Stomach (tissue), 4 donors: Measurements from ENCODE around the gene TMED8.

Experiments used
- POLR2A ChIP-seq, 4 donors: fragments of 450-650 bp; IDR thresholded peaks; one replicate each; pipeline ENCODE4 v1.6.1; 2016; ENCODE audit warnings: antibody characterized with exemption in 4 of 4, control low read depth in 2 of 4, mild to moderate bottlenecking in 1 of 4, moderate library complexity in 1 of 4
- POLR2AphosphoS5 ChIP-seq, 3 donors: sonication (generic); formaldehyde crosslinking; IDR thresholded peaks; one replicate each; pipeline ENCODE4 v1.6.1; 2016; ENCODE audit warnings: antibody characterized with exemption in 3 of 3
- TF ChIP-seq, protein P1 (sequence below), 7 experiments: fragments of 450-650 bp in 4 of 7; fragments of 200-600 bp in 3 of 7; sonication (generic) in 3 of 7; IDR thresholded peaks; one replicate each; pipeline ENCODE4 v1.5.1; 2016 to 2019; ENCODE audit warnings: antibody characterized with exemption in 7 of 7, control low read depth in 2 of 7, mild to moderate bottlenecking in 1 of 7

DNA sequence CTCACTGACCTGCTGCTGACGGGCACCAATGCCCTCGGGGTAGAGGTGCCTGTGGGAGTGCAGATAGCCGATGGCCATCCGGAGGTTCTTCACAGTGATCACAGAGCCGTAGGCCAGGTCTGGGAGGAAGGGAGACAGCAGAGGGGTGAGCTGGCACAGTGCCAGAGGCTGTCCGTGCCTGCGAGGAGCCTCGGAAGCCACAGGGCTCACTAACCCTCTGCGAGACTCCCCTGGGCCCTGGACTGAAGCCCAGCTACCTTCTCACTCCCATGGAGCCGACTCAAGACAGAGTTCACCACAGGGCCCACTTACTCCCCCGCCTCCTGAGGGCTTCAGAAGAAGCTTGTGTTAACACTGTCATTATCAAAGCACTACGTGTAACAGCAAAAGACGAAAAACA, 80.7 kb downstream of the TMED8 start:
- TF ChIP-seq, protein P1, sequence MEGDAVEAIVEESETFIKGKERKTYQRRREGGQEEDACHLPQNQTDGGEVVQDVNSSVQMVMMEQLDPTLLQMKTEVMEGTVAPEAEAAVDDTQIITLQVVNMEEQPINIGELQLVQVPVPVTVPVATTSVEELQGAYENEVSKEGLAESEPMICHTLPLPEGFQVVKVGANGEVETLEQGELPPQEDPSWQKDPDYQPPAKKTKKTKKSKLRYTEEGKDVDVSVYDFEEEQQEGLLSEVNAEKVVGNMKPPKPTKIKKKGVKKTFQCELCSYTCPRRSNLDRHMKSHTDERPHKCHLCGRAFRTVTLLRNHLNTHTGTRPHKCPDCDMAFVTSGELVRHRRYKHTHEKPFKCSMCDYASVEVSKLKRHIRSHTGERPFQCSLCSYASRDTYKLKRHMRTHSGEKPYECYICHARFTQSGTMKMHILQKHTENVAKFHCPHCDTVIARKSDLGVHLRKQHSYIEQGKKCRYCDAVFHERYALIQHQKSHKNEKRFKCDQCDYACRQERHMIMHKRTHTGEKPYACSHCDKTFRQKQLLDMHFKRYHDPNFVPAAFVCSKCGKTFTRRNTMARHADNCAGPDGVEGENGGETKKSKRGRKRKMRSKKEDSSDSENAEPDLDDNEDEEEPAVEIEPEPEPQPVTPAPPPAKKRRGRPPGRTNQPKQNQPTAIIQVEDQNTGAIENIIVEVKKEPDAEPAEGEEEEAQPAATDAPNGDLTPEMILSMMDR (IDR thresholded peaks at IDR 0.05): no peak
- TF ChIP-seq POLR2AphosphoS5 (IDR thresholded peaks at IDR 0.05) (no peak), POLR2A (IDR thresholded peaks at IDR 0.05) (no peak)
